ENCODE data around the gene GALNT10.

- TF ChIP-seq CTCF (IDR thresholded peaks at IDR 0.05) (no peak), POLR2A (IDR thresholded peaks at IDR 0.05) (no peak)
These were observed 139.0 kb downstream of the GALNT10 start for GRCh38 chr5:154329519-154330040.
